ENCODE measurements around the gene CYCS. TPM values are rescaled to one million over a fixed set of nuclear protein-coding genes. Genes with fewer than 3 reads are reported as not detected.

Gene CYCS
- total RNA-seq, 1 donor: 22.8 TPM

DNA sequence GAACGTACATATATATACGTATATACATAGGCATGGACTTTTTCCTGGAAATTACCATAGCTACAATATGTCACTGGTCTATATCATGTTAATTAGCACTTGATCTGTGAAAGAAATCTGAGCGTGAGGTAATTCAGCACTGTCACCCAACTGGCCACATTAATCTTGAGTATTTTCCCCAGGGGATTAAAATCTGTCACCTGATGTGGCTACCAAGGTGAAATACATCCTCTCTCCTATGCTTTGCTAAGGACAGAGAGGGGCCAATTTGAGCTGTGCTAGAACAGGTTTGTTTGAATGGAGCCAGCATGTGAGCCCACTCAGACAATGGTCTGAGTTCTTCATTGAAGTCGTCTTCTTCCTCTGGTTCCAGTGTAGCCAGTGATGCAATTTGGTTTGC lies 33.3 kb downstream of the CYCS start:
- DNase-seq (ENCODE audit: insufficient read length, low spot score, missing footprints): no peak
- no peaks in the 10 kb centered on the region for H3K79me2 ChIP-seq (ENCODE audit: insufficient read depth, low read length)
- H3K27me3 ChIP-seq (ENCODE audit: insufficient read depth, low read length): no peaks in the 10 kb centered on the region
- peaks cover 5% of the 10 kb centered on the region for H3K4me1 ChIP-seq (ENCODE audit: insufficient read depth, low read length)
- no peak overlapping the region for H3K27ac ChIP-seq (ENCODE audit: low read depth, low read length)
- H3K4me3 ChIP-seq (ENCODE audit: insufficient read depth, low read length): no peak overlapping the region
- H2AFZ ChIP-seq (ENCODE audit: low read length): no peak overlapping the region
- H3K9me3 ChIP-seq (ENCODE audit: low read depth, low read length): no peaks in the 10 kb centered on the region
- H3K4me2 ChIP-seq (ENCODE audit: insufficient read depth, low read length): no peak overlapping the region
- no peaks in the 10 kb centered on the region for H4K20me1 ChIP-seq (ENCODE audit: insufficient read depth, low read length)
- TF ChIP-seq, protein P1, sequence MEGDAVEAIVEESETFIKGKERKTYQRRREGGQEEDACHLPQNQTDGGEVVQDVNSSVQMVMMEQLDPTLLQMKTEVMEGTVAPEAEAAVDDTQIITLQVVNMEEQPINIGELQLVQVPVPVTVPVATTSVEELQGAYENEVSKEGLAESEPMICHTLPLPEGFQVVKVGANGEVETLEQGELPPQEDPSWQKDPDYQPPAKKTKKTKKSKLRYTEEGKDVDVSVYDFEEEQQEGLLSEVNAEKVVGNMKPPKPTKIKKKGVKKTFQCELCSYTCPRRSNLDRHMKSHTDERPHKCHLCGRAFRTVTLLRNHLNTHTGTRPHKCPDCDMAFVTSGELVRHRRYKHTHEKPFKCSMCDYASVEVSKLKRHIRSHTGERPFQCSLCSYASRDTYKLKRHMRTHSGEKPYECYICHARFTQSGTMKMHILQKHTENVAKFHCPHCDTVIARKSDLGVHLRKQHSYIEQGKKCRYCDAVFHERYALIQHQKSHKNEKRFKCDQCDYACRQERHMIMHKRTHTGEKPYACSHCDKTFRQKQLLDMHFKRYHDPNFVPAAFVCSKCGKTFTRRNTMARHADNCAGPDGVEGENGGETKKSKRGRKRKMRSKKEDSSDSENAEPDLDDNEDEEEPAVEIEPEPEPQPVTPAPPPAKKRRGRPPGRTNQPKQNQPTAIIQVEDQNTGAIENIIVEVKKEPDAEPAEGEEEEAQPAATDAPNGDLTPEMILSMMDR (IDR thresholded peaks at IDR 0.05; ENCODE audit: extremely low read depth, low read depth, low read length): no peak
- no peaks in the 10 kb centered on the region for H3K36me3 ChIP-seq (ENCODE audit: insufficient read depth, low read length)

DNA sequence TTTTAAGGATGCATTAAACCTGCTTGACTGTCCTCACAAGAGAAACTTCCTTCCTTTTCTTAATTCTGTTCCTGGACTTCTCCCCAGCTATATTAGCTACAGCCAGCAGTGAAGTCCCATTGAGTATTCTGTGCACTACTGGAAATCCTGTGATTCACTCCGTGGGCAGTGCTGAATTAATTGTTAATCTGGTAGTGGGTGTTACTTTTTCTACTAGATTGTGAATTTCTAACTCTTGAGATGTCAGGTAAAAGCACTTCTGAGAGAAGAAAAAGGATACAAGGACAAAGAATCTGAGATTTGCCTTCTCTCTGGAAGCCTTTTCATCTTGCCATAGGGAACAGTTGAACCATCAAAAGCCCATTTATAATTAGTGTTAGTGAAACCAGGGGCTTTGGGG lies 33.9 kb downstream of the CYCS start:
- DNase-seq (ENCODE audit: insufficient read length, low spot score, missing footprints): no peak

GRCh38 chr7:25090374-25090773 lies 34.7 kb downstream of the CYCS start:
- H3K4me2 ChIP-seq (ENCODE audit: insufficient read depth, low read length): no peak overlapping the region
- TF ChIP-seq, protein P1 (IDR thresholded peaks at IDR 0.05; ENCODE audit: extremely low read depth, low read depth, low read length): no peak
- H3K27ac ChIP-seq (ENCODE audit: low read depth, low read length): no peak overlapping the region
- H3K4me3 ChIP-seq (ENCODE audit: insufficient read depth, low read length): no peak overlapping the region
- no peaks in the 10 kb centered on the region for H3K9me3 ChIP-seq (ENCODE audit: low read depth, low read length)
- no peaks in the 10 kb centered on the region for H3K79me2 ChIP-seq (ENCODE audit: insufficient read depth, low read length)
- DNase-seq (ENCODE audit: insufficient read length, low spot score, missing footprints): no peak
- H3K4me1 ChIP-seq (ENCODE audit: insufficient read depth, low read length): peaks cover 5% of the 10 kb centered on the region
- H3K27me3 ChIP-seq (ENCODE audit: insufficient read depth, low read length): no peaks in the 10 kb centered on the region
- H3K36me3 ChIP-seq (ENCODE audit: insufficient read depth, low read length): no peaks in the 10 kb centered on the region
- no peaks in the 10 kb centered on the region for H4K20me1 ChIP-seq (ENCODE audit: insufficient read depth, low read length)
- H2AFZ ChIP-seq (ENCODE audit: low read length): no peak overlapping the region

More for the DNA sequence above, 33.9 kb downstream of the CYCS start:
- Histone ChIP-seq H3K36me3 (ENCODE audit: insufficient read depth, low read length) (no peaks in the 10 kb centered on the region), H3K9me3 (ENCODE audit: low read depth, low read length) (no peaks in the 10 kb centered on the region), H2AFZ (ENCODE audit: low read length) (no peak overlapping the region), H3K4me2 (ENCODE audit: insufficient read depth, low read length) (no peak overlapping the region), H3K79me2 (ENCODE audit: insufficient read depth, low read length) (no peaks in the 10 kb centered on the region), H3K4me3 (ENCODE audit: insufficient read depth, low read length) (no peak overlapping the region), H3K27me3 (ENCODE audit: insufficient read depth, low read length) (no peaks in the 10 kb centered on the region), H4K20me1 (ENCODE audit: insufficient read depth, low read length) (no peaks in the 10 kb centered on the region), H3K4me1 (ENCODE audit: insufficient read depth, low read length) (peaks cover 5% of the 10 kb centered on the region), H3K27ac (ENCODE audit: low read depth, low read length) (no peak overlapping the region)
- TF ChIP-seq, protein P1 (IDR thresholded peaks at IDR 0.05; ENCODE audit: extremely low read depth, low read depth, low read length): no peak

DNA sequence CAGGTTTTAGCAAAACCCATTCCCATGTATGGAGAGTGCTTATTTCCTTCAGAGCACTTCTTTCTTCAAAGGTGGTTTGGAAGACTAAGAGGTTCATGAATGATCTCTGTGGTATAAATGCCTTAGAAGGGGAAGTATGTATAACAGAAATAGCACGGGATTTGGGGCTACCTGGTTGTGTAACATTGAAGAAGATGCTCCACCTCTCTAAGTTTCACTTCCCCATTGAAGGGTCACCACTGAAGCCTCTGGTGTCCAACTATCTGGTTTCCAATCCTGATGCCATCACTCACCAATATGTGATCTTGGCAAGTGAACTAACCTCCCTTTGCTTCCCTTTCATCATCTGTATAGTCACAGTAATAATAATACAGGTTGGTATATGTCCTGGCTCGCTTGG lies 37.2 kb downstream of the CYCS start:
- H3K79me2 ChIP-seq (ENCODE audit: insufficient read depth, low read length): no peaks in the 10 kb centered on the region
- no peak overlapping the region for H2AFZ ChIP-seq (ENCODE audit: low read length)
- H3K9me3 ChIP-seq (ENCODE audit: low read depth, low read length): no peaks in the 10 kb centered on the region
- H4K20me1 ChIP-seq (ENCODE audit: insufficient read depth, low read length): no peaks in the 10 kb centered on the region
- TF ChIP-seq, protein P1 (IDR thresholded peaks at IDR 0.05; ENCODE audit: extremely low read depth, low read depth, low read length): no peak
- H3K4me3 ChIP-seq (ENCODE audit: insufficient read depth, low read length): no peak overlapping the region
- no peak overlapping the region for H3K27ac ChIP-seq (ENCODE audit: low read depth, low read length)
- H3K27me3 ChIP-seq (ENCODE audit: insufficient read depth, low read length): no peaks in the 10 kb centered on the region
- peaks cover under 1% of the 10 kb centered on the region for H3K4me1 ChIP-seq (ENCODE audit: insufficient read depth, low read length)
- no peak for DNase-seq (ENCODE audit: insufficient read length, low spot score, missing footprints)
- no peak overlapping the region for H3K4me2 ChIP-seq (ENCODE audit: insufficient read depth, low read length)
- no peaks in the 10 kb centered on the region for H3K36me3 ChIP-seq (ENCODE audit: insufficient read depth, low read length)
